SK-N-SH (cell line): ENCODE results near the gene AMHR2. TPM values are rescaled to one million over a fixed set of nuclear protein-coding genes. Genes with fewer than 3 reads are reported as not detected.
A peak's percentile ranks its signal among the peaks of the same experiment; 100 is the strongest.

Source experiments
- CTCF ChIA-PET: fragments of 300-600, 350-600 bp; formaldehyde crosslinking; extraction: SDS; loops from one replicate; lab custom pipeline; 2021; lab: Yijun Ruan, JAX
- POLR2A ChIA-PET: fragments of 350-600 bp; sonication (Branson Sonifier 250); formaldehyde crosslinking; extraction: SDS; loops from one replicate; lab custom pipeline; 2020; ENCODE audit warnings: antibody characterized with exemption, inconsistent platforms; lab: Yijun Ruan, JAX
- DNase-seq: peaks from one replicate; pipeline ENCODE4 v3.0.0; 2012
- H2AFZ ChIP-seq: fragments of 200-600 bp; sonication (generic); 2 replicates; pipeline ENCODE4 v1.8.1; 2016; ENCODE audit warnings: antibody characterized with exemption, mild to moderate bottlenecking, low read depth
- H3F3A ChIP-seq: fragments of 200-600 bp; sonication (generic); replicated peaks from 2 replicates; pipeline ENCODE3; 2016; ENCODE audit warnings: antibody characterized with exemption, mild to moderate bottlenecking; ENCODE audit not compliant: insufficient read depth
- H3K27ac ChIP-seq, 2 experiments: fragments of 200-500 bp in 1 of 2; fragments of 200-600 bp in 1 of 2; sonication (Bioruptor generic) in 1 of 2; sonication (generic), shearing (Covaris generic) in 1 of 2; 2 replicates each; pipeline versions ENCODE4 v1.5.1 to v1.6.1; 2014 to 2016; ENCODE audit warnings: low read depth in 2 of 2, inconsistent platforms in 1 of 2, low read length in 1 of 2, mild to moderate bottlenecking in 1 of 2, mixed read lengths in 1 of 2
- H3K27me3 ChIP-seq: fragments of 200-600 bp; sonication (generic), shearing (Covaris generic); 2 replicates; pipeline ENCODE4 v1.6.1; 2016; ENCODE audit warnings: mixed run types; ENCODE audit not compliant: insufficient read depth
- H3K36me3 ChIP-seq, 2 experiments: fragments of 200-500 bp in 1 of 2; fragments of 200-600 bp in 1 of 2; sonication (Bioruptor generic) in 1 of 2; sonication (generic) in 1 of 2; replicated peaks in 1 of 2; 2 replicates each; pipeline versions ENCODE3 to v1.5.1; 2014 to 2016; ENCODE audit warnings: low read length in 1 of 2, mild to moderate bottlenecking in 1 of 2; ENCODE audit not compliant: insufficient read depth in 2 of 2, control insufficient read depth in 1 of 2
- H3K4me1 ChIP-seq, 2 experiments: fragments of 200-500 bp in 1 of 2; fragments of 200-600 bp in 1 of 2; sonication (Bioruptor generic) in 1 of 2; sonication (generic), shearing (Covaris generic) in 1 of 2; 2 replicates each; pipeline versions ENCODE4 v1.5.1 to v1.6.1; 2014 to 2016; ENCODE audit warnings: low read depth in 1 of 2, low read length in 1 of 2, mixed run types in 1 of 2; ENCODE audit not compliant: insufficient read depth in 2 of 2, control insufficient read depth in 1 of 2
- H3K4me2 ChIP-seq: fragments of 200-600 bp; sonication (generic), shearing (Covaris generic); 2 replicates; pipeline ENCODE4 v1.6.1; 2017; ENCODE audit warnings: mixed run types
- H3K4me3 ChIP-seq, 2 experiments: fragments of 200-500 bp in 1 of 2; fragments of 200-600 bp in 1 of 2; sonication (Bioruptor generic) in 1 of 2; sonication (generic), shearing (Covaris generic) in 1 of 2; 2 replicates each; pipeline versions ENCODE4 v1.5.1 to v1.8.1; 2014 to 2016; ENCODE audit warnings: low read depth in 2 of 2, inconsistent platforms in 1 of 2, low read length in 1 of 2, mild to moderate bottlenecking in 1 of 2, mixed read lengths in 1 of 2, moderate library complexity in 1 of 2
- H3K79me2 ChIP-seq: fragments of 200-600 bp; sonication (generic); 2 replicates; pipeline ENCODE4 v1.8.1; 2017; ENCODE audit warnings: mild to moderate bottlenecking; ENCODE audit not compliant: insufficient read depth
- H3K9ac ChIP-seq: fragments of 200-600 bp; sonication (generic); 2 replicates; pipeline ENCODE4 v1.6.1; 2017; ENCODE audit warnings: mixed run types
- H3K9me2 ChIP-seq: fragments of 200-600 bp; sonication (generic); 2 replicates; pipeline ENCODE4 v1.6.1; 2017; ENCODE audit warnings: mixed run types
- H3K9me3 ChIP-seq: fragments of 200-600 bp; sonication (generic); 2 replicates; pipeline ENCODE4 v1.6.1; 2017; ENCODE audit warnings: mixed run types, mild to moderate bottlenecking, moderate library complexity
- H4K20me1 ChIP-seq: fragments of 200-600 bp; sonication (generic); 2 replicates; pipeline ENCODE4 v1.6.1; 2017; ENCODE audit warnings: mild to moderate bottlenecking, mixed run types; ENCODE audit not compliant: insufficient read depth
- CHD2 ChIP-seq: fragments of 150-350 bp; IDR thresholded peaks from 2 replicates; pipeline ENCODE4 v1.6.1; 2018; ENCODE audit warnings: low read length; ENCODE audit not compliant: partially characterized antibody
- CTCF ChIP-seq: fragments of 200-600 bp; sonication (generic); IDR thresholded peaks from 2 replicates; pipeline ENCODE4 v1.6.1; 2017; ENCODE audit warnings: antibody characterized with exemption, mild to moderate bottlenecking, moderate library complexity
- FOXM1 ChIP-seq: IDR thresholded peaks from 2 replicates; pipeline ENCODE4 v1.4.0; 2012; ENCODE audit warnings: low read depth, mild to moderate bottlenecking
- GABPA ChIP-seq: IDR thresholded peaks from 2 replicates; pipeline ENCODE4 v1.4.0; 2012; ENCODE audit warnings: low read depth, mild to moderate bottlenecking
- JUND ChIP-seq: IDR thresholded peaks from 2 replicates; pipeline ENCODE4 v1.4.0; 2012
- MAX ChIP-seq: IDR thresholded peaks from 2 replicates; pipeline ENCODE4 v1.4.0; 2012; ENCODE audit warnings: low read depth
- MEF2A ChIP-seq: IDR thresholded peaks from 2 replicates; pipeline ENCODE4 v1.4.0; 2012; ENCODE audit warnings: low read depth, borderline replicate concordance
- NRF1 ChIP-seq: IDR thresholded peaks from 2 replicates; pipeline ENCODE4 v1.6.1; 2012; ENCODE audit warnings: low read depth, mild to moderate bottlenecking, low read length
- POLR2AphosphoS5 ChIP-seq: IDR thresholded peaks from 2 replicates; pipeline ENCODE4 v1.6.1; 2012; ENCODE audit warnings: low read depth, low read length
- RAD21 ChIP-seq: IDR thresholded peaks from 2 replicates; pipeline ENCODE4 v1.6.1; 2012; ENCODE audit warnings: mild to moderate bottlenecking, low read length
- TCF12 ChIP-seq: IDR thresholded peaks from 2 replicates; pipeline ENCODE4 v1.4.0; 2012
- whole genome bisulfite sequencing: methylation state at CpG from one replicate; pipeline ENCODE4 v1.1.6; 2017; ENCODE audit warnings: low lambda C conversion rate; 5-methylcytosine and 5-hydroxymethylcytosine counted together
- polyA plus RNA-seq, 3 experiments: library from polyadenylated mRNA; depleted of rRNA; stranded (reverse); fragments of >200 nt; gene quantifications; 2 replicates each; pipeline ENCODE4 v1.2.3, GENCODE V29; 2012

The AMHR2 gene
- polyA plus RNA-seq, 1 of the 3 experiments (the other 2 are of a cell fraction) = 0.03 TPM

GRCh38 chr12:53468282-53468681 is 44.6 kb downstream of the AMHR2 start (continued):
- TF ChIP-seq CTCF = no peak
- no peak for TF ChIP-seq NRF1

- Histone ChIP-seq H3K4me1 (peaks cover 0 to 5% of the 10 kb centered on the region in 2 experiments; a peak in 1 of 4 replicates), H3K9me2 (no peaks in the 10 kb centered on the region), H4K20me1 (peaks cover 86% of the 10 kb centered on the region), H3K27me3 (no peaks in the 10 kb centered on the region), H3K36me3 (peaks cover 92 to 96% of the 10 kb centered on the region in 2 experiments), H3K27ac (peak overlapping the region in 1 of 2 experiments; percentile 29; a peak in 1 of 4 replicates), H2AFZ (no peak overlapping the region), H3K4me2 (no peak overlapping the region), H3K9me3 (no peaks in the 10 kb centered on the region), H3F3A (peaks cover 78% of the 10 kb centered on the region), H3K4me3 (no peak overlapping the region), H3K79me2 (peaks cover 97% of the 10 kb centered on the region), H3K9ac (no peak overlapping the region)
- ChIA-PET CTCF (interaction anchor here (2.2 to 2.4 kb wide), 2 partner anchors 10 to 37 kb away, joined by 9 to 10 read pairs; no protein-coding TSS in a partner anchor), POLR2A (interaction anchor here (0.7 to 1.8 kb wide), 2 partner anchors 20 to 145 kb away, joined by 3 to 4 read pairs; no protein-coding TSS in a partner anchor)
- 95% methylated on average over 1 of the region's 1 CpG for WGBS
- TF ChIP-seq TCF12 = no peak
- TF ChIP-seq GABPA = no peak
- no peak for TF ChIP-seq MAX
- TF ChIP-seq FOXM1 = no peak
- TF ChIP-seq JUND = no peak
- TF ChIP-seq RAD21 = no peak
- peak; percentile 45 for TF ChIP-seq POLR2AphosphoS5
- DNase-seq = no peak
Measured at GRCh38 chr12:53472056-53472582, 48.5 kb downstream of the AMHR2 start.

- Histone ChIP-seq H2AFZ (no peak overlapping the region), H3K9me2 (no peaks in the 10 kb centered on the region), H3K27me3 (no peaks in the 10 kb centered on the region), H3K9me3 (no peaks in the 10 kb centered on the region), H3F3A (peaks cover 84% of the 10 kb centered on the region), H4K20me1 (peaks cover 90% of the 10 kb centered on the region), H3K9ac (no peak overlapping the region), H3K27ac (peak overlapping the region in 1 of 2 experiments; percentile 9; a peak in 1 of 4 replicates), H3K36me3 (peaks cover 86 to 95% of the 10 kb centered on the region in 2 experiments), H3K4me3 (no peak overlapping the region), H3K79me2 (peaks cover 95% of the 10 kb centered on the region), H3K4me2 (no peak overlapping the region), H3K4me1 (peaks cover 0 to 5% of the 10 kb centered on the region in 2 experiments; a peak in 1 of 4 replicates)
- POLR2A ChIA-PET = interaction anchor here (0.6 to 1.5 kb wide), 6 partner anchors 12 to 166 kb away, joined by 3 to 6 read pairs (median 3); partner anchors contain the start of gene TARBP2
- no peak for DNase-seq
- TF ChIP-seq CHD2 = no peak
- TF ChIP-seq JUND = no peak
- no peak for TF ChIP-seq MEF2A
- no peak for TF ChIP-seq TCF12
- 94% methylated on average over 2 of the region's 2 CpGs for WGBS
- CTCF ChIA-PET = interaction anchor here (0.9 to 5.4 kb wide), 10 partner anchors 8 to 153 kb away, joined by 3 to 32 read pairs (median 5); partner anchors contain the start of genes AAAS and MAP3K12
Measured at GRCh38 chr12:53474077-53474476, 50.4 kb downstream of the AMHR2 start.
